Ectodermal cell (in vitro differentiated cells): Measurements from ENCODE around the gene EBF3.

ENCODE experiments used
- H3K27ac ChIP-seq: 2 replicates; pipeline ENCODE4 v1.7.0; 2013; ENCODE audit warnings: mild to moderate bottlenecking, low read depth, low read length; ENCODE audit not compliant: insufficient read depth, poor library complexity, severe bottlenecking
- H3K27me3 ChIP-seq: 2 replicates; pipeline ENCODE4 v1.7.0; 2013; ENCODE audit warnings: mild to moderate bottlenecking, low read length; ENCODE audit not compliant: insufficient read depth, control insufficient read depth, poor library complexity, severe bottlenecking
- H3K36me3 ChIP-seq: one replicate; pipeline ENCODE4 v1.7.0; 2013; ENCODE audit warnings: low read length; ENCODE audit not compliant: control insufficient read depth, insufficient read depth
- H3K4me1 ChIP-seq: one replicate; pipeline ENCODE4 v1.7.0; 2013; ENCODE audit warnings: low read length; ENCODE audit not compliant: control insufficient read depth, insufficient read depth
- H3K4me3 ChIP-seq: 2 replicates; pipeline ENCODE4 v1.7.0; 2013; ENCODE audit warnings: low read depth, low read length, control low read depth; ENCODE audit not compliant: insufficient read depth
- H3K9me3 ChIP-seq: 2 replicates; pipeline ENCODE4 v1.7.0; 2013; ENCODE audit warnings: mild to moderate bottlenecking, low read length, moderate library complexity; ENCODE audit not compliant: control insufficient read depth
- WGBS, 2 experiments: methylation state at CpG; one replicate each; pipeline ENCODE4 v1.1.7; 2013; ENCODE audit warnings: missing lambda C conversion rate in 2 of 2; 5-methylcytosine and 5-hydroxymethylcytosine counted together

Gene EBF3

DNA sequence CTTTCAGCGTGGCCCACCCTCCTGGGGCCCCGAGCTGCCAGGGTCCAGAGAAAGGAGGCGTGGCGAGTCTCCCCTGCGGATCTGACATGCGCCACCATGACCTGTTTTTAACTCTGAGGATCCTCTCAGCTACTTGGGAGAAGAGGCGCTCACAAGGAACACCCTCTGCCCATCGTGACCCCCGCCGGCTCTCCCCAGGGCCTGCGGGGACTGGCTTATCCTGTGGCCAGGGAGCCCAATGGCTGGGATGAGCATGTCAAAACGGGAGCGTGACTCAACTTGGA is 93.7 kb downstream of the EBF3 start:
- no peak overlapping the region for H3K4me3 ChIP-seq
- 91% methylated on average over 13 of the region's 13 CpGs for WGBS, 2 experiments
- peak overlapping the region; percentile 74 for H3K27ac ChIP-seq
- no peaks in the 10 kb centered on the region for H3K27me3 ChIP-seq
- no peaks in the 10 kb centered on the region for H3K9me3 ChIP-seq
- no peaks in the 10 kb centered on the region for H3K36me3 ChIP-seq
- peaks cover 23% of the 10 kb centered on the region for H3K4me1 ChIP-seq

GRCh38 chr10:129869596-129870473 is 94.2 kb downstream of the EBF3 start:
- Histone ChIP-seq H3K27me3 (no peaks in the 10 kb centered on the region), H3K27ac (peak overlapping the region; percentile 74), H3K4me1 (peaks cover 23% of the 10 kb centered on the region), H3K4me3 (no peak overlapping the region), H3K36me3 (no peaks in the 10 kb centered on the region), H3K9me3 (no peaks in the 10 kb centered on the region)
- WGBS, 2 experiments = 95% methylated on average over 22 of the region's 22 CpGs

GRCh38 chr10:129868449-129869035 is 95.5 kb downstream of the EBF3 start:
- H3K36me3 ChIP-seq = no peaks in the 10 kb centered on the region
- H3K27me3 ChIP-seq = no peaks in the 10 kb centered on the region
- WGBS, 2 experiments = 36 to 39% methylated on average over 18 of the region's 18 CpGs
- no peak overlapping the region for H3K4me3 ChIP-seq
- H3K27ac ChIP-seq = no peak overlapping the region
- H3K4me1 ChIP-seq = peaks cover 24% of the 10 kb centered on the region
- H3K9me3 ChIP-seq = no peaks in the 10 kb centered on the region

DNA sequence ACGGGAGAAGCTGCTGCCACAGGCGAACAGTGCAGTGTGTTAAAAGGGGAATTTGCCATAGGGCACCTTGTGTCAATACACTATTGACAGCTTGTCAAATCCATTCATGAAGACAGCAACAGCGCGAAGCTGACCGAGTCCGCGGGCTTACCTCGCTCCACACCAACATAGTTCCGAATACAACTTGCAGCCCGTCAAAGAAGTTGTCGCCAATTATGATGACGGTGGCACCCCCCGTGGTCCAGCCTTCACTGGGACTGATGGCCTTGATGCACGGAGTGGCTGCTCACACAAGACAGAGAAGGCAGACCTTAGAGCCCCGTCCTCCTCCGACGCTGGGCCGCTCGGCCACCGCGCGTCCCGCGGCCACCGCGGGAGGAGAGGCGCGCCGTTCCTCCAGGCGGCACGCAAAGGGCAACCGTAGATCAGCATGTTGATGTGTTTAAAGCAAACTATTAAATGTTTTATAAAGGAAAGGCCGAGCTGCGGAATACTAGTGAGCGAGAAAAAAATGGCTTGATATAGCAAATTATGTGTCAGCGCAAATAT is 96.4 kb downstream of the EBF3 start:
- H3K27me3 ChIP-seq = no peaks in the 10 kb centered on the region
- no peak overlapping the region for H3K4me3 ChIP-seq
- no peaks in the 10 kb centered on the region for H3K36me3 ChIP-seq
- peaks cover 31% of the 10 kb centered on the region for H3K4me1 ChIP-seq
- 95 to 96% methylated on average over 36 of the region's 36 CpGs for WGBS, 2 experiments
- H3K9me3 ChIP-seq = no peaks in the 10 kb centered on the region
- no peak overlapping the region for H3K27ac ChIP-seq

DNA sequence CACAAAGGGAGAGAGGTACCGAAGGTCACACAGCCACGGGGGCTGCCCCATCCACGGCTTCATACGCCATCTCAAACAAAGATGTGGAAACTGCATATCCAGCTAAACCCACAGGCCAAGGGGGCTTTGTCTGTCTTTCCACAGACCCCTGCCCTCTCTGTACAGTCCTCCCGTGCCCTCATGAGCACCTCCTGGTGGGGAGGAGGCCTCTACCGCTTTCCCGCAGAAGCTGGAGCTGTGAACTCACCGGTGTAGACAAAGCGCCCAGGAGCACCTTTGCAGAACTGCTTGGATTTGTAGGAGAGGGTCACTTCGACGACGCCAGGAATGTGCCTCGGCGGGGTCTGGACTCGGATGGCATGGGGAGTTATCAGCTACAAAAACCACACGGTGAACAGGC is 97.2 kb downstream of the EBF3 start:
- no peaks in the 10 kb centered on the region for H3K9me3 ChIP-seq
- no peaks in the 10 kb centered on the region for H3K27me3 ChIP-seq
- H3K4me1 ChIP-seq = peaks cover 29% of the 10 kb centered on the region
- no peak overlapping the region for H3K4me3 ChIP-seq
- H3K27ac ChIP-seq = no peak overlapping the region
- H3K36me3 ChIP-seq = no peaks in the 10 kb centered on the region
- 90% methylated on average over 16 of the region's 16 CpGs for WGBS, 2 experiments

DNA sequence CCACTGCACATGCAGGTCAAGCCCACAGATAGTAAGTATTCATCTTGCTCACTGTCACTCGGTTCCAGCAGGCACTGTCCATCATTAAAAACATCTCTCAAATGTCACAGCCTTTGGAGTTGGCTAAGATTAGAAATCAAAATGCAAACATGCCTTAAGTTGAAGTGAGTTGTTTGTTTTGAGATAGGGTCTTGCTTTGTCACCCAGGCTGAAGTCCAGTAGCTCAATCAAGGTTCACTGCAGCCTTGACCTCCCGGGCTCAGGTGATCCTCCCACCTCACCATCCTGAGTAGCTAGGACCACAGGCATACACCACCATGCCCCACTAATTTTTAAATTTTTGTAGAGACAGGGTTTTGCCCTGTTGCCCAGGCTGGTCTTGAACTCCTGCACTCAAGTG is 98.1 kb downstream of the EBF3 start:
- Histone ChIP-seq H3K27ac (no peak overlapping the region), H3K9me3 (no peaks in the 10 kb centered on the region), H3K4me1 (peaks cover 20% of the 10 kb centered on the region), H3K36me3 (no peaks in the 10 kb centered on the region), H3K27me3 (no peaks in the 10 kb centered on the region), H3K4me3 (no peak overlapping the region)
- 94% methylated on average over 2 of the region's 2 CpGs for WGBS, 2 experiments

GRCh38 chr10:129865413-129865812 is 98.7 kb downstream of the EBF3 start:
- Histone ChIP-seq H3K27me3 (no peaks in the 10 kb centered on the region), H3K9me3 (no peaks in the 10 kb centered on the region), H3K4me1 (peaks cover 15% of the 10 kb centered on the region), H3K4me3 (no peak overlapping the region), H3K36me3 (no peaks in the 10 kb centered on the region), H3K27ac (no peak overlapping the region)
- WGBS, 2 experiments = 94 to 95% methylated on average over 7 of the region's 7 CpGs

GRCh38 chr10:129864601-129865126 is 99.4 kb downstream of the EBF3 start:
- Histone ChIP-seq H3K27me3 (no peaks in the 10 kb centered on the region), H3K4me1 (peaks cover 13% of the 10 kb centered on the region), H3K27ac (no peak overlapping the region), H3K36me3 (no peaks in the 10 kb centered on the region), H3K9me3 (no peaks in the 10 kb centered on the region), H3K4me3 (no peak overlapping the region)
- WGBS, 2 experiments = 93 to 94% methylated on average over 9 of the region's 9 CpGs

GRCh38 chr10:129864082-129864481 is 100.0 kb downstream of the EBF3 start:
- 96 to 97% methylated on average over 4 of the region's 4 CpGs for WGBS, 2 experiments
- Histone ChIP-seq H3K27ac (no peak overlapping the region), H3K4me1 (peaks cover 8% of the 10 kb centered on the region), H3K9me3 (no peaks in the 10 kb centered on the region), H3K4me3 (no peak overlapping the region), H3K27me3 (no peaks in the 10 kb centered on the region), H3K36me3 (no peaks in the 10 kb centered on the region)

GRCh38 chr10:129863201-129863663 is 100.8 kb downstream of the EBF3 start:
- WGBS, 2 experiments = 59% methylated on average over 15 of the region's 15 CpGs
- no peak overlapping the region for H3K4me3 ChIP-seq
- no peaks in the 10 kb centered on the region for H3K27me3 ChIP-seq
- H3K36me3 ChIP-seq = no peaks in the 10 kb centered on the region
- H3K4me1 ChIP-seq = peaks cover 8% of the 10 kb centered on the region
- no peak overlapping the region for H3K27ac ChIP-seq
- no peaks in the 10 kb centered on the region for H3K9me3 ChIP-seq
